NCI-H2107 treated with DMSO at 0.1 percent for 48 hours (cell line): ENCODE data around the gene RGCC.
"Not testable (repeated sequence)": the region's sequence is repeated elsewhere in the genome, so short reads cannot be mapped to it uniquely, and the experiment has no call there.

Experiments used
- DNase-seq: peaks from one replicate; lab custom pipeline; 2025; ENCODE audit not compliant: unreplicated experiment; lab: John Stamatoyannopoulos, UW

Gene RGCC, protein sequence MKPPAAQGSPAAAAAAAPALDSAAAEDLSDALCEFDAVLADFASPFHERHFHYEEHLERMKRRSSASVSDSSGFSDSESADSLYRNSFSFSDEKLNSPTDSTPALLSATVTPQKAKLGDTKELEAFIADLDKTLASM

DNA sequence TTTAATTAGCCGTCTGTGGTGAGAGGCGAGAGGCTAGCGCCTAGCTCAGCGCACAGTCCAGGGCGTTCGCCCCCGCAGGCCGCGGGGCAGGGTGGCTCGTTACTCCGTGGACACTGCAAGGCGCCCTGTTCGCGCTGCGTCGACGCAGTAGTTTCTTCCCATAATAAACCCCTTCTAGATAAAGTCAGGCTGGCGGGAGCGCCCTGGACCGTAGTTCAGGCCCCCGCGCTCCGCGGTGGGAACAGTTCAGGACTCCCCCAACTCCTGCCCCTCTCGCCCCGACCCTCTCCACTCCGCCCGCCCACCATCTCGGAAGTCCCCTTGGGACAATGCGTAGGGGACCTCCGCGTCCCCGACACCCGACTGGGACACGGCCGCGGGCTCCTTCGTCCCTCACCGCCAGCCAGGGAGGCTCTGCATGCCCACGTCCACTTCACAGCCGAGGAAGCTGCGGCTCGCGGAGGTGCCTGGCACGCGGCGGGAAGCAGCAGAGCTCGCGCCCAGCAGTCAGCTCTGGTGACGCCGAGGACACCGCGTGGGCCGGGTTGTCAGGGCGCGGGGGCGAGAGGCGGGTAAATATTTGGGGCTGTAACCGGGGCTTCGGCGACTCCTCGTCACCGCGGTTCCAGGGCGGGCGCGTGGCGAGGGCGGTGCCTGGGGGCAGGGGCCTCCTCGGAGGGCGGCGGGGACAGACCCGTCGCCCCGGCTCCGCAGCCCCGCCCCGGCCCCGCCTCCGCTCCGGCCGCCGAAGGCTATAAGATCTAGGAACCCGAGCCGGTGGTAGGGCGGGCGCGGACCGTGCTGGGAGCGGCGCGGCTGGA lies at the start of gene RGCC:
TSS of gene RGCC (plus strand) at position 783 of the 821 bp plus-strand sequence. CDS start 158 bp downstream, outside the sequence.
- no peak for DNase-seq

DNA sequence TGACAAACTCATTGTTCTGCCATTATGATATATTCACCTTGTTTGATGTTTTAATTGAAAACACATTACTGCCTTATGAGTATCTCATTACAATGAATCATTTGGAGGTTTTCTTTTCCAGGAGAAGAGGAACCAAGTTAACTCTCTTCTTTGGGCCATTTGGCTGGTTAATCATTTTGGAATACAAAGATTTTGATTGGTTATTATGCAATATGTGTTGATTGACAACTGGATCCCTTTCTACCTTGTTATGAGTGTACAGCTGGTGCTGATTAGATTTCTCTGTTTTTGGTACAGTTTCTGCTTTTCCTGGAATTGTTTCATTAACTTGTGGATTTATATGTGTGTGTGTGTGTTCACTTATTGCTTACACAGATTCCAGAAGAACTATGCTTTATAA lies 49.2 kb upstream of the RGCC start:
- DNase-seq, result no peak

DNA sequence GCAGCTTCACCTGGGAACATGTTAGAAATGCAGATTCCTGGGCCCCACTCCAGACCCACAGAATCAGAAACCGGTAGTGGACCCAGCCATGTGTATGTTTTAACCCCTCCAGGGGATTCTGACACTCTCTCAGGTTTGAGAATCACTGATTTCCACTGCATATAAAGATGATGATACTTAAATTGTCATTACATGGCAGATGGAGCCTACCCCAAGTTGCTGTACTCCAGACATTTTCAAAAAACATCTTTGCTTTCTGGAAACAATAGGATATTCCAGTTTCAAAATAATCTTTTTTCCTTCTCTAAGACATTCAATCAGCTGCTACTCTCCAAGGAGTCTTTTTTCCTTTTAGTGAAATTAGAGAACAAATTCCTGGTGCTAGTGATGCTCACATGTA lies 48.6 kb upstream of the RGCC start:
- no peak for DNase-seq

DNA sequence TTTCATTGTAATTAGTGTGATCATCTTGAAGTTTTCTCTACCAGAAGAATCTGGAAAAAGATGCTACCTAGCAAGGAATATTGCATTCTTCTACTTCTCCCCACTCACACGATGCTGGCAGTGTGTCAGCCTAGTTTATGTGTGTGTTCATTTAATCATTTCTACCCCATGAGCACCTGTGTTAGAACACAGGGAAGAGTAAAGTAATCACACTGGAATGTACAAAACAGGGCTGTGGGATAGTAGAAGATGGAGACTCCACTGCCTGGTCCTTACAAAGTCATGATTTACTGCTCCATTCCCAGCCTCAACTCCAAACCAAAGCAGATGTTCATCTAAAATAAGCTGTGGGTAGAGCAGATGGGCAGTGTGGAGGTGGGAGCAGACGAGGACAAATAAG lies 47.7 kb upstream of the RGCC start:
- no peak for DNase-seq

DNA sequence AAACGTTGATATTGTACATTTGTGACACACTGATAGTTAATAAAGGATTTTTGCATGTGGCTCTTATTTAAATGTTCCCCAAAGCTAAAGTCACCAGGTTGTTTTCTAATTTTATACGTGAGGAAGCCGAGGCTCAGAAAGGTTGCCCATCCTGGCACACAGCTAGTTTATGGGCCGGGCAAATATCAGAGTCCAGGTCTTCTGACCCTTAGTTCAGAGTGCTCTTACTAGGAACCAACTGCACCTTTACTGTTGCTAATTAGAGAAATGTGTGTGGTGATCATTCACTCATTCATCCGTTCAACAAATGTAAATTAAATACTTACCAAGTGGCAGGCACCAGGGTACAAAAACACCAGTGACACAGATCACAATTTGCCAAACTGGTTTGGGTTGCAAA lies 46.3 kb upstream of the RGCC start:
- DNase-seq, result no peak

DNA sequence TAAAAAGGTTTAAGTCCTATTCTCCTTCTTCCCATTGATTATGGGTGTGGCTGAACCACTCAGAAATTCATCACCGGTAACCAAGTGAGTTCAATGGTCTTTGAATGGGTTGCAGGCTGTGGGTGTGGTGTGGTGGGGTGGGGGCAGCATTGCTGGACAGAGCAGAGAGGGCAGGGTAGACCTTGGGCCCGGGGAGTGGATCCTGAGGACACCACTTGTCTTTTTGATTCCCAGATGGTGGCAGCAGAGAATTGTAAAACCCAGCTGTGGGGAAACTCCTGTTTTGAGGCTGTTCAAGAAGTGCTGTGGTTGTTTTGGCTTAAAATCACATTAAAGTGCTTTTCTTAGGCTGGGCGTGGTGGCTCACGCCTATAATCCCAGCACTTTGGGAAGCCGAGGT lies 45.8 kb upstream of the RGCC start:
- no peak for DNase-seq

DNA sequence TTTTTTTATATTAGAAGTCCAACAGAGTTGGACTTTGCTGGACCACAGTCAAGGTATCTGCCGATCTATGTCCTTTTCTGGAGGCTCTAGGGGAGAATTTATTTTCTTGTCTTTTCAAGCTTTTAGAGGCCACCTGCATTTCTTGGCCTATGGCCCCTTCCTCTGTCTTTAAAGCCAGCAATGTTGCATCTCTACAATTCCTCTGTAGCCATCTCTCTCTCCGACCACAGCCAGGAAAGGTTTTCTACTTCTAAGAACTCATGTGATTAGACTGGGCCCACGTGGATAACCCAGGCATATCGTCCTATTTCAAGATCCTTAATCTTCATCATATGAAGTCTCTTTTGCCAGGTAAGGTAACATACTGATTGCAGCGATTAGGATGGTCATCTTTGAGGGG lies 43.5 kb upstream of the RGCC start:
- no peak for DNase-seq

DNA sequence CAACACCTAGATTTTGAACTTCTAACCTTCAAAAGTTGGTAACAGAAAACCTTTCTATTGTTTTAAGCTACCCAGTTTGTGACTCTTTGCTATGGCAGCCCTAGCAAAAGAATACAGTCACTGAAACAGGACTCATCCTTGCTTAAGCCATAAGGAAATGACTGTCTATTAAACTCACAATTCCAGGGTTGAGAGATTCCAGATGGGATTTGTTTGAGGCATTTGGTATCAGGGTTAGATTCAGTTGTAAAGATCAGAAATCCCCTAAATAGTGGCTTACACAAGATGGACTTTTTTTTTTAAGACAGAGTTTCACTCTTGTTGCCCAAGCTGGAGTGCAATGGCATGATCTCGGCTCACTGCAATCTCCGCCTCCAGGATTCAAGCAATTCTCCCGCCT lies 41.1 kb upstream of the RGCC start:
- DNase-seq, result no peak

DNA sequence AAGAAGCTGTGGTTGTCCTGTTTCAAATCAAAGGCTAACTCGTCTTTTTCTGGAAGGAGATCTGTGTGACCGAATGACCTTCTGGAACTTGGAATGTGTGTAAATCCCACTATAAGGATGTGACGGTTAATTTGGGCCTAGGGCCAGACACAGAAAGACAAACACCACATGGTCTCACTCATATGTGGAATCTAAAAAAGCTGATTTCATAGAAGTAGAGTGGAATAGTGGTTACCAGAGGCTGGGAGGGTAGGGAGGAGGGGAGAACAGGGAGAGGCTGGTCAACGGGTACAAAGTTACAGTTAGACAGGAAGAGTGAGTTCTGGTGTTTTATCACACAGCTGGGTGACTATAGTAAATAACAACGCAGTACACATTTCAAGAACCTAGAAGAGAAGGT lies 39.3 kb upstream of the RGCC start:
- DNase-seq, result no peak

DNA sequence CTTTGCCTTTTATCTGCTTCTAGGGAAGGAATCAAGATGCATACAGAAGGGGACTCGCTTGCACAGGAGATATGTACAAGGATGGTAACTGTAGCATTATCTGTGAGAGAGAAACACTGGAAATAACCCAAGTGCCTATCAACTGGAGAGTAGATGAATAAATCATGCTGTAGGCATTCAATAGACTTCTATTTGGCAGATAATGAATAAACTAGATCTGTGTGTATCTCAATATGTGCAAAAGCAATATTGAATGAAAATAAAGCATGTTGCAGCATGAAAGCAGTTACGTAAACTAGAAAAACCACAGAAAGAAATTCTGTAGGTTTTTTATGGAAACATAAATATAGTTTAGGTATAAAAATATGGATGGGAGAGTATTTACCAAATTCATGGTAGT lies 38.6 kb upstream of the RGCC start:
- no peak for DNase-seq

DNA sequence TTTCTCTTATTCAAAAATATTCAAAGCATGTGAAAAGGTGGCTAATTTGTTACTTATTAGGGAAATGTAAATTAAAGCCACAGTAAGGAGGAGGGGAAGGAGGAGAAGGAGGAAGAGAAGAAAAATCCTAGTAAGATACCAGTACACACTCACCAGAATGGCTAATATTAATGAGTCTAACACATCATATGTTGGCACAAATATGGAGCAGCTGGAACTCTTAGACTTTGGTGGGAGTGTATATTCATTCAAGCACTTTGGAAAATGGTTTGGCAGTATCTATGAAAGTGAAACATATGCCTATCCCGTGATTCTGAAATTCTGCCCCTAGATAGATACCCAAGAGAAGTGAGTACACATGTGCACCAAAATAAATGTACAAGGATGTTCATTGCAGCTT lies 38.1 kb upstream of the RGCC start:
- no peak for DNase-seq

DNA sequence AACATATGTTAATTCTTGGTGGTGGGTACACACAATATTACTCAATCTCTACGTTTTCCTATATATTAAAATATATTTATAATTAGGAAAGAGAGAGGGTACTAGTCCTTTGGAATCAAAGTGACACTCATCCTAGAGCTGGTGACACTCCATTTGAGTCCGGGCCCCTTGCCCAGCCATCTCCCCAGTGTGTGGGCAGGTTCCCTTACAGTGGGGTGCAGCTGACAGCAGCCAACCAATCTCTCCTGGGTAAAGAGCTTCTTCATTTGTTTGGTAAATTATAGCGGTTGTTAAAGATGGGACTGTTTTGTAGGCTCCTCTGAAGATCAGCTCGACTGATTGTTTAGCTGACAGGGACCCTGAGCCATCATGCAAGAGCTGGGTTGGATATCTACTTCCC lies 37.2 kb upstream of the RGCC start:
- no peak for DNase-seq

DNA sequence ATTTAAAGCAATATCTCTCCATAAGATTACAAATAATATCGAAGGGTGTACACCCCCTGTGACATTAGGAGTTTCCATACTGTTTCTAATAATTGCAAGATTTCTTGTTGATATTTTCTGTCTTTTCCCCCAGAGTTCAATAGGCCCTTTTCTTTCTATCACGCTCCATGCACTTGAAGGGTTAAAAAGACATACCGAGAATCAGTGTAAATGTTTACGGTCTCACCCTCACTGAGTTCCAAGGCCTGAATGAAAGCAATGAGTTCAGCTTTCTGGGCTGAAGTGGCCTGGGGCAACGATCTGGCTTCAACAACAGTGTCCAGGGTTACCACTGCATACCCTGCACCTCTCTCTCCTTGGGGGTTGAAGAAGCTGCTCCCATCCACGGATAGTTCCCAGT lies 36.0 kb upstream of the RGCC start:
- not testable (repeated sequence) for DNase-seq

DNA sequence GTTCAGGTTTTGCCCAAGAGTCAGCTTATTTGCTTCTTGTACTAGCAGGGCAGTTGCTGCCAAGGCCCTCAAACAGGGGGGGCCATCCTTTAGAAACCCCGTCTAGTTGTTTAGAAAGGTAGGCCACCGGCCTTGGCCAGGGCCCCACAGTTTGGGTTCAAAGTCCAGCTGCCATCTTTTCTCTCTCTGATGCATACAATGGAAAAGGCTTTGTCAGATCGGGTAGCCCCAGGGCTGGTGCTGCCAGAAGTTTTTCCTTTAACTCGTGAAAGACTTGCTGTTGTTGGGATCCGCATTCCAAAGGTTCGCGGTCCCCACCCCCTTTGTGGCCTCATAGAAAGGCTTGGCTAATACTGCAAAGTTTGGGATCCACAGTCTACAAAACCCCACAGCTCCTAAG lies 35.4 kb upstream of the RGCC start:
- not testable (repeated sequence) for DNase-seq

DNA sequence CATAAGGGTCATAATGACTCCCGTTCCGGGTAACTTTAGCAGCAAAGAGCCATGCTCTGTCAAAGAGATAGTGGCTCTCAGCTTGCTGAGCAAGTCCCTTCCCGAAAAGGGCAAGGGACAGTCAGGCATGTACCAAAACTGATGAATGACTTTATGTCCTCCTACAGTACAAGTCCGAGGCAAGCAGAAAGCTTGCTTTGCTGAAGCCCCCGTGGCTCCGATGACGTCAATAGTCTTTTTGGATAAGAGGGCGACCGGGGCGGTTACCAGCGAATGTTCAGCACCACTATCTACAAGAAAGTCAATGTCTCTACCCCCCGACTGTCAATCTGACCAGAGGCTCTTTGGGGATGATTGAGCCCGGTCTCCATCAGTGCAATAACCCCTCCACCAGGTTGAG lies 34.1 kb upstream of the RGCC start:
- DNase-seq, result not testable (repeated sequence)

DNA sequence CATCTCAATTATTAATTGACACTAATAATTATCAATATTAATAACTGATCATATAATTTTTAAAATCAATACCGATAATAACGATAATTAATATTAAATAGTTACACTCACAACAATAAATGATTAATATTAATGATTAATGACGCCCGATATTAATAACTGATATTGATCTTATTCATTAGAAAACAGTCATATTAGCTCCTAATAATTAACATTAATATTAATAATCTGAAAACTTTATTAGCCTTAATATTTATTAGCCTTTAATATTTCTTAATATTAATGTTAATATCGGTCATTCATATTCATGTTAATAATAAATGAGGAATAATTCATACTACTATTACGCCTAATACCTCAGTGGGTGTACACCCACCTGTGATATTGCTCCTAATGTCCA lies 32.7 kb upstream of the RGCC start:
- DNase-seq, result not testable (repeated sequence)

DNA sequence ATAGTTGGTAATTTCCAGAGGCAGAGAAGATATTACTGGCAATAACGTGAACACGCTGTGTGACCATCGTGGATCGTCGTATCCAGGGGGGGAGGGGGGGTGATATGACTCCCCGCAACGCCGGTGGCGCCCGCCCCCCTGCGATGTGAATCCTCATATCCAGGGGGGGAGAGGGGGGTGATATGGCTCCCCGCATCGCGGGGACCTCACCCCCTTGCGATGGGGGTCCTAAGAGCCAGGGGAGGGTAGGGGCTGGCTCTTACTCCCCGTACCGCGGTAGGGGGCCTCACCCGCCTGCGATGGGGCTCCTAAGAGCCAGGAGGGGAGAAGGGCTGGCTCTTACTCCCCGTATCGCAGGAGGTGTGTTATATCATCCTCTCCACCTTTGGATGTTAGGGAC lies 31.3 kb upstream of the RGCC start:
- no peak for DNase-seq

DNA sequence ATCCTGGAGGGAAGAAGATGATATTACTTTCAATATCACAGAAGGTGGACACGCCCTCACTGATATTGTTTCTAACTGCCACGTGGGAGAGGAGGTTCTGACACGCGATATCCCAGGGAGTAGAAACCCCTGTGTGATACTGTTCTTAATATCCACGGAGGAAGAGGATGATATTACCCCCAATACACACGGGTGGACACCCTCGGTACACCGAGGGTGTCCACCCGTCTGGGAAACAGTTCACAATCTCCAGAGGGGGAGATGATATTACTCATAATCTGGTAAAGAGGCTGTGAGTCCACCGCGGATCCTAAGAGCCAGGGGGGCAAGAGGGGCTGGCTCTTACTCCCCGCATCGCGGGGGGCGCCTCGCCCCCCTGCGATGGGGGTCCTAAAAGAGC lies 29.7 kb upstream of the RGCC start:
- DNase-seq, result no peak

DNA sequence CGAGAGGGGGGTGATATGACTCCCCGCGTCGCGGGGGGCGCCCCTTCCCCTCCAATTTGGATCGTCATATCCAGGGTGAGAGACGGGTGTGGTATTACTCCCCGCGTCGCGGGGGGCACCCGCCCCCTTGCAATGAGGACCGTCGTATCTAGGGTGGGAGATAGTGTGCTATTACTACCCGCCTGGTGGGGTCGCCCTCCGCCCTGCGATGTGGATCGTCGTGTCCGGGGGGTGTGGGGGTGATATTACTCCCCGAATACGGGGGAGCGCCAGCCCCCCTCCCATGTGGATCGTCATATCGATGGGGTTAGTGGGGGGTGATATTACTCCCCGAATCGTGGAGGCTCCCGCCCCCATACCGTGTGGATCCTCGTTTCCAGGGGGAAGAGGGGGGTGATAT lies 29.2 kb upstream of the RGCC start:
- no peak for DNase-seq

DNA sequence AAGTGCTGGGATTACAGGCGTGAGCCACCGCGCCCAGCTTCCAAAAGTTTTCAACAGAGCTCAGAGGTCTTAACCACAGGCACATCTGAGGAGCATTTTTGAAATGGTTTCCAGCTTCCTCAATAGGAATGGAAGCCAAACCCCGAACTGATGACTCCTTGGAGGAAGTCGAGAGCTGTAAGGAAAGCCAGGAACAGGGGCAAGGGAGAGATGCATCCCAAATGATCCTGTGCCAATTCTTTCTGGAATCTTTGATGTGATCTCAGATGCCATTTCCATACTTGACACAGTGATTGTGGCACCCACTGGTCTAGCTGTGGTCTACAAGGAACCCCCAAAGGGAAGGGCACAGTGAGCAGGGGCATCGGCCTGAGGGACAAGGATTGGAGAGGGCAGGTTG lies 23.3 kb upstream of the RGCC start:
- not testable (repeated sequence) for DNase-seq

DNA sequence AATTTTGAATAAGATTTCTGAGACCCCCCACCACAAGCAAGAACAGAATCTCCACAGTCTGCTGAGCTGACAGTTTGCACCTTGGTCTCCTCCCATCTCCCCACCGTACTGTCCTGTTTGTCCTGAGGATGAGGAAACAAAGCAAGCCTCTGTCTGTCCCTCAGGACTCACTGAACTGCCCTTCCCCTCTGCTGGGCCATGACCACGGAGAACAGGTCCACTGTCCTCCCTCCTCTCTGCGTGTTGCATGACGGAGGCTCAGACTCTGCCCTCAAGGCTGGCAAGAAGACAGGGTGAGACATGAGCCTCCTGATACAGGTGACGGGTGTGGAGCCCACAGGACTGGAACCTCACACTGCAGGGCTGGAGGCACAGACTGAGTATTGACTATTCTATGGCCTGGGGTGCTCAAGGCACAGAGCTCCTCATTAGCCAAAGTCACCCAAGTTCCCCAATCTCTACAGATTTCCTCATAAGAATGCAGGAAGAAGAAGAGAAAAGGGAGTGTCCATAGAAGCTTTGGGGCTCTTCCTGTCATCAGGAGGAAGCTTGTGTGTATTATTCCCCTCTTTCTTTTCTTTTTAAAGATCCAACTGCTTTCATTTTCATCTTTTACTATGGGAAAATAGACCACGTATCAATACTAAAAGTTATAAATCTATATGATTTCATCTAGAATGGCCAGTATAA lies 22.4 kb upstream of the RGCC start:
- no peak for DNase-seq

DNA sequence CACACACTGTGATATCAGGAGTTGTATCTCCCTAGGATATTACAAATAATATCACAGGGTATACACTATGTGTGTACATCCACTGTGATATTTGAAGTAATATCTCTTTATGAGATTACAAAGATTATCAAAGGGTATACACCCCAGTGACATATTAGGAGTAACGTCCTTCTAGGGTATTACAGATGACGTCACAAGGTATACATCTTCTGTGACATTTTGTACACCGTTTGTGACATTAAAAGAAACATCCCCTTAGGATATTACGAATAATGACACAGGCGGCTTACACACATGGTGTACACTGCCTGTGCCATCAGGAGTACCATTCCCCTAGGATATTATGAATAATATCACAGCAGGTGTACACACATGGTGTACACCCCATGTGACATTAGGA lies 13.4 kb upstream of the RGCC start:
- DNase-seq, result no peak
